Lower leg skin (tissue), 3 donors: ENCODE results near the gene REC8.

ENCODE experiments used
- POLR2A ChIP-seq, 2 donors: fragments of 450-650 bp; IDR thresholded peaks; one replicate each; pipeline ENCODE4 v1.6.1; 2016 to 2017; ENCODE audit warnings: antibody characterized with exemption in 2 of 2, mild to moderate bottlenecking in 1 of 2, moderate library complexity in 1 of 2
- TF ChIP-seq, protein P1 (sequence below), 3 donors: fragments of 450-650 bp; IDR thresholded peaks; one replicate each; pipeline ENCODE4 v1.5.1; 2016; ENCODE audit warnings: antibody characterized with exemption in 3 of 3, mild to moderate bottlenecking in 3 of 3, moderate library complexity in 2 of 3

DNA sequence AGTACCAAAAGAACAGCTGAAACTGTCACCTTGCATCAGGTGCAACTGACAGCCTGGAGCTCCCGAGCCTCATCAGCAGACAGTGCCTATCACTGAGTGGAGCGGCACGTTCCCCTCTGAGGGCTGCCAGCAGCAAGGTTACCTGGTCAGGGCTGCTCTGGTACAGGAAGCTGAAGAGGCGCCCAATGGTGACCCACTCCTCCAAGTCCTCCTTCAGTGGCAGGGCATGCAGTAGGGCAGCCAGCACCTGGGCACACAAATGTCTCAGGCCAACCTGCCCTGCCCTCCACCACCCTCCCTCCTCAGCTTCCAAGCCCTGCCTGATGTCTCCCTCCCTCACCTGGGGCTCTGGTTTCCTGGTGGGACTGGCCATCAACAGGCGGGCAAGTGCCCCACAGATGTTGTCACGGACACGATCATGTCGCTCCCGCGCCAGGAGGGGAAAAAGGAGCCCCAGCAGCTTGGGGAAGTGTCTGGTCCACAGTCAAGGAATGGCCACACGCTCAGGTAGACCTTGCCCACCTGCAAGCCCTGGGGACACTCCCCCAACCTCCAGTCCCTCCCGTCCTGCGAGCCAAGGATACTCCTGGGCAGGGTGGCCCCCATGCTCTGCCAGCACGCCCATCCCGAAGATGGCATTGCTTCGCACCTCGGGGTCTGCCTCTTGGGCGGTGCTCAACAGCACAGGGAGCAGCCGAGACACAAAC is 9.6 kb downstream of the REC8 start:
- TF ChIP-seq, protein P1, sequence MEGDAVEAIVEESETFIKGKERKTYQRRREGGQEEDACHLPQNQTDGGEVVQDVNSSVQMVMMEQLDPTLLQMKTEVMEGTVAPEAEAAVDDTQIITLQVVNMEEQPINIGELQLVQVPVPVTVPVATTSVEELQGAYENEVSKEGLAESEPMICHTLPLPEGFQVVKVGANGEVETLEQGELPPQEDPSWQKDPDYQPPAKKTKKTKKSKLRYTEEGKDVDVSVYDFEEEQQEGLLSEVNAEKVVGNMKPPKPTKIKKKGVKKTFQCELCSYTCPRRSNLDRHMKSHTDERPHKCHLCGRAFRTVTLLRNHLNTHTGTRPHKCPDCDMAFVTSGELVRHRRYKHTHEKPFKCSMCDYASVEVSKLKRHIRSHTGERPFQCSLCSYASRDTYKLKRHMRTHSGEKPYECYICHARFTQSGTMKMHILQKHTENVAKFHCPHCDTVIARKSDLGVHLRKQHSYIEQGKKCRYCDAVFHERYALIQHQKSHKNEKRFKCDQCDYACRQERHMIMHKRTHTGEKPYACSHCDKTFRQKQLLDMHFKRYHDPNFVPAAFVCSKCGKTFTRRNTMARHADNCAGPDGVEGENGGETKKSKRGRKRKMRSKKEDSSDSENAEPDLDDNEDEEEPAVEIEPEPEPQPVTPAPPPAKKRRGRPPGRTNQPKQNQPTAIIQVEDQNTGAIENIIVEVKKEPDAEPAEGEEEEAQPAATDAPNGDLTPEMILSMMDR (IDR thresholded peaks at IDR 0.05) = no peak
- no peak for TF ChIP-seq POLR2A (IDR thresholded peaks at IDR 0.05)
